ENCODE data around the gene CRELD2. TPM values are rescaled to one million over a fixed set of nuclear protein-coding genes. Genes with fewer than 3 reads are reported as not detected.
A peak's percentile ranks its signal among the peaks of the same experiment; 100 is the strongest.

CRELD2 gene
- total RNA-seq, 1 donor from 2014 or later: 42.7 TPM

- no peaks in the 10 kb centered on the region for H3K4me1 ChIP-seq
- no peaks in the 10 kb centered on the region for H3K27me3 ChIP-seq (ENCODE audit: low read depth)
- ATAC-seq (no peak), DNase-seq (no peak)
- no peak for TF ChIP-seq CTCF (IDR thresholded peaks at IDR 0.05)
- H3K36me3 ChIP-seq: peaks cover 21% of the 10 kb centered on the region
- no peak overlapping the region for H3K27ac ChIP-seq
- no peaks in the 10 kb centered on the region for H3K9me3 ChIP-seq
- intact Hi-C loops (cut with DNase I): no loop called here
- H3K4me3 ChIP-seq: no peak overlapping the region
Measured at GRCh38 chr22:49897015-49897684, 21.3 kb upstream of the CRELD2 start.

- Histone ChIP-seq H3K27me3 (ENCODE audit: low read depth) (no peaks in the 10 kb centered on the region), H3K27ac (no peak overlapping the region), H3K36me3 (peaks cover 38% of the 10 kb centered on the region), H3K9me3 (no peaks in the 10 kb centered on the region), H3K4me3 (no peak overlapping the region), H3K4me1 (no peaks in the 10 kb centered on the region)
- intact Hi-C loops (cut with DNase I): no loop called here
- TF ChIP-seq CTCF (IDR thresholded peaks at IDR 0.05): no peak
- ATAC-seq: no peak
- no peak for DNase-seq
Measured at GRCh38 chr22:49899530-49899929, 18.9 kb upstream of the CRELD2 start.

- ATAC-seq (peak in 1 of 2 donors; percentile 22), DNase-seq (no peak)
- H3K4me3 ChIP-seq: no peak overlapping the region
- H3K36me3 ChIP-seq: peaks cover 47% of the 10 kb centered on the region
- H3K9me3 ChIP-seq: no peaks in the 10 kb centered on the region
- no peaks in the 10 kb centered on the region for H3K27me3 ChIP-seq (ENCODE audit: low read depth)
- no peak for TF ChIP-seq CTCF (IDR thresholded peaks at IDR 0.05)
- H3K4me1 ChIP-seq: no peaks in the 10 kb centered on the region
- no peak overlapping the region for H3K27ac ChIP-seq
- intact Hi-C loops (cut with DNase I): no loop called here
Measured at GRCh38 chr22:49900441-49901230, 17.8 kb upstream of the CRELD2 start.

GRCh38 chr22:49901457-49901856 lies 17.0 kb upstream of the CRELD2 start:
- peaks cover 54% of the 10 kb centered on the region for H3K36me3 ChIP-seq

More at GRCh38 chr22:49901457-49901856, 17.0 kb upstream of the CRELD2 start:
- Histone ChIP-seq H3K9me3 (no peaks in the 10 kb centered on the region), H3K4me1 (no peaks in the 10 kb centered on the region), H3K27ac (no peak overlapping the region), H3K27me3 (ENCODE audit: low read depth) (no peaks in the 10 kb centered on the region), H3K4me3 (no peak overlapping the region)
- TF ChIP-seq CTCF (IDR thresholded peaks at IDR 0.05): no peak
- no peak for DNase-seq
- no peak for ATAC-seq
- intact Hi-C loops (cut with DNase I): no loop called here

All from lower lobe of right lung (tissue), 2 donors.